HCT116 (cell line): ENCODE results near the gene CLASP1. TPM values are rescaled to one million over a fixed set of nuclear protein-coding genes. Genes with fewer than 3 reads are reported as not detected.

Experiments used
- ATAC-seq: fragments of 200-7000 bp; cut with Tn5 transposase; 2 replicates; pipeline ENCODE4 v1.9.1; 2020; ENCODE audit warnings: mild to moderate bottlenecking, moderate library complexity
- BruUV-seq: library from RNA; stranded (reverse); fragments of 400-500 nt; replicated peaks from 2 replicates; lab custom pipeline; 2021; lab: Mats Ljungman, UMichigan
- CTCF ChIA-PET: fragments of 300-600 bp; sonication (Branson Sonifier 250); formaldehyde crosslinking; loops from one replicate; lab custom pipeline; 2021; ENCODE audit warnings: antibody characterized with exemption; lab: Charles Lee
- POLR2A ChIA-PET: fragments of 300-600, 350-600 bp; sonication (Branson Sonifier 250); formaldehyde crosslinking; loops from one replicate; lab custom pipeline; 2021; ENCODE audit warnings: antibody characterized with exemption; lab: Charles Lee
- RAD21 ChIA-PET, 2 experiments: fragments of 300-600 bp; sonication (Branson Sonifier 250); formaldehyde crosslinking; loops; one replicate each; lab custom pipeline; 2023; ENCODE audit warnings: low total read pairs in 2 of 2; ENCODE audit not compliant: uncharacterized antibody in 2 of 2, unreplicated experiment in 2 of 2, low non-redundant PET in 1 of 2; lab: Charles Lee
- DNase-seq: peaks from one replicate; pipeline ENCODE4 v3.0.0-alpha.2; 2010; ENCODE audit warnings: low read depth, low spot score
- H2AFZ ChIP-seq: fragments of 200-600 bp; shearing (Covaris generic), sonication (generic); 2 replicates; pipeline ENCODE4 v1.6.1; 2017; ENCODE audit warnings: low read depth, mixed run types, mixed read lengths, antibody characterized with exemption, low read length; ENCODE audit not compliant: poor library complexity, severe bottlenecking
- H3K27ac ChIP-seq: 2 replicates; pipeline ENCODE4 v1.5.1; 2012; ENCODE audit warnings: low read depth, low read length
- H3K27me3 ChIP-seq: fragments of 200-600 bp; sonication (generic); 2 replicates; pipeline ENCODE4 v1.6.1; 2016; ENCODE audit warnings: mixed run types, low read length, mixed read lengths; ENCODE audit not compliant: insufficient read depth
- H3K36me3 ChIP-seq, 2 experiments: fragments of 200-500 bp in 1 of 2; fragments of 200-600 bp in 1 of 2; sonication (Bioruptor generic) in 1 of 2; sonication (generic) in 1 of 2; 2 replicates each; pipeline versions ENCODE4 v1.5.1 to v1.6.1; 2014 to 2016; ENCODE audit warnings: low read length in 2 of 2, inconsistent platforms in 1 of 2, mixed read lengths in 1 of 2, mixed run types in 1 of 2; ENCODE audit not compliant: insufficient read depth in 2 of 2, control insufficient read depth in 1 of 2
- H3K4me1 ChIP-seq, 2 experiments: fragments of 200-600 bp in 1 of 2; sonication (generic) in 1 of 2; 2 replicates each; pipeline versions ENCODE4 v1.5.1 to v1.6.1; 2012 to 2017; ENCODE audit warnings: low read length in 2 of 2, inconsistent platforms in 1 of 2, mild to moderate bottlenecking in 1 of 2, mixed read lengths in 1 of 2, mixed run types in 1 of 2, moderate library complexity in 1 of 2; ENCODE audit not compliant: insufficient read depth in 2 of 2, control insufficient read depth in 1 of 2
- H3K4me2 ChIP-seq: fragments of 200-600 bp; sonication (generic); 2 replicates; pipeline ENCODE4 v1.6.1; 2017; ENCODE audit warnings: mixed run types, low read length, mixed read lengths
- H3K4me3 ChIP-seq, 2 experiments: fragments of 200-600 bp in 1 of 2; sonication (generic) in 1 of 2; replicated peaks in 1 of 2; 2 replicates each; pipeline ENCODE4 v1.5.1; 2011 to 2016; ENCODE audit warnings: low read length in 2 of 2, control low read depth in 1 of 2, low read depth in 1 of 2, mild to moderate bottlenecking in 1 of 2, mixed read lengths in 1 of 2, mixed run types in 1 of 2
- H3K79me2 ChIP-seq: fragments of 200-600 bp; sonication (generic); 2 replicates; pipeline ENCODE4 v1.6.1; 2017; ENCODE audit warnings: mild to moderate bottlenecking, mixed run types, low read length, moderate library complexity, mixed read lengths; ENCODE audit not compliant: insufficient read depth
- H3K9ac ChIP-seq: fragments of 200-600 bp; sonication (generic); 2 replicates; pipeline ENCODE4 v1.6.1; 2016; ENCODE audit warnings: low read length, mixed read lengths
- H3K9me2 ChIP-seq: fragments of 200-600 bp; sonication (generic), shearing (Covaris generic); 2 replicates; pipeline ENCODE4 v1.6.1; 2017; ENCODE audit warnings: mixed run types, mild to moderate bottlenecking, moderate library complexity; ENCODE audit not compliant: insufficient read depth
- H3K9me3 ChIP-seq, 2 experiments: fragments of 200-500 bp in 1 of 2; fragments of 200-600 bp in 1 of 2; sonication (Bioruptor generic) in 1 of 2; sonication (generic) in 1 of 2; 2 replicates each; pipeline ENCODE4 v1.6.1; 2014 to 2017; ENCODE audit warnings: low read length in 2 of 2, mixed read lengths in 2 of 2, inconsistent platforms in 1 of 2, low read depth in 1 of 2, mild to moderate bottlenecking in 1 of 2, mixed run types in 1 of 2, moderate library complexity in 1 of 2; ENCODE audit not compliant: control insufficient read depth in 1 of 2, insufficient read depth in 1 of 2
- H4K20me1 ChIP-seq: fragments of 200-600 bp; sonication (generic), shearing (Covaris generic); 2 replicates; pipeline ENCODE4 v1.6.1; 2017; ENCODE audit warnings: mixed run types, mild to moderate bottlenecking, moderate library complexity; ENCODE audit not compliant: insufficient read depth
- EGR1 ChIP-seq: IDR thresholded peaks from 2 replicates; pipeline ENCODE4 v1.6.1; 2012; ENCODE audit warnings: low read depth
- EZH2 ChIP-seq: fragments of 200-600 bp; sonication (generic); IDR thresholded peaks from 2 replicates; pipeline ENCODE4 v1.6.1; 2017; ENCODE audit warnings: antibody characterized with exemption, mixed run types
- EZH2phosphoT487 ChIP-seq: fragments of 200-600 bp; IDR thresholded peaks from 2 replicates; pipeline ENCODE4 v1.6.1; 2018; ENCODE audit warnings: antibody characterized with exemption, borderline replicate concordance
- FOSL1 ChIP-seq: IDR thresholded peaks from 2 replicates; pipeline ENCODE4 v1.6.1; 2012; ENCODE audit warnings: low read depth
- JUND ChIP-seq: IDR thresholded peaks from 2 replicates; pipeline ENCODE4 v1.6.1; 2012
- POLR2A ChIP-seq: IDR thresholded peaks from 2 replicates; pipeline ENCODE4 v1.7.0; 2011; ENCODE audit warnings: borderline replicate concordance; ENCODE audit not compliant: insufficient read depth, insufficient read length; ENCODE audit errors: extremely low read depth
- POLR2AphosphoS5 ChIP-seq: IDR thresholded peaks from 2 replicates; pipeline ENCODE4 v1.6.1; 2011; ENCODE audit warnings: mild to moderate bottlenecking, low read depth, low read length, moderate library complexity
- SIN3A ChIP-seq: IDR thresholded peaks from 2 replicates; pipeline ENCODE4 v1.6.1; 2012; ENCODE audit warnings: low read depth
- SRF ChIP-seq: IDR thresholded peaks from 2 replicates; pipeline ENCODE4 v1.6.1; 2012; ENCODE audit warnings: low read depth
- ZNF274 ChIP-seq: fragments of 200-500 bp; sonication (Bioruptor generic); IDR thresholded peaks from 2 replicates; pipeline ENCODE4 v1.6.1; 2014; ENCODE audit warnings: mild to moderate bottlenecking, low read depth, low read length, inconsistent platforms
- intact Hi-C: fragments of 100-400 bp; cut with micrococcal nuclease; formaldehyde crosslinking; loops from 2 replicates; pipeline ENCODE4 v1.10.0; 2022
- total RNA-seq: library from RNA; stranded (reverse); gene quantifications from one replicate; pipeline ENCODE4 v1.2.1, GENCODE V29; 2021; ENCODE audit not compliant: unreplicated experiment
- TF ChIP-seq, protein P1 (sequence below), 3 experiments: fragments of 200-600 bp in 1 of 3; sonication (generic) in 1 of 3; IDR thresholded peaks in 2 of 3; conservative IDR thresholded peaks in 1 of 3; 2 replicates each; pipeline ENCODE4 v1.5.1; 2012 to 2017; ENCODE audit warnings: low read depth in 2 of 3, low read length in 2 of 3, antibody characterized with exemption in 1 of 3, borderline replicate concordance in 1 of 3, control low read depth in 1 of 3, mild to moderate bottlenecking in 1 of 3, mixed read lengths in 1 of 3, mixed run types in 1 of 3, moderate library complexity in 1 of 3; ENCODE audit not compliant: insufficient read depth in 1 of 3

CLASP1 gene
- total RNA-seq, 1 experiment from 2014 or later, result 41.9 TPM

DNA sequence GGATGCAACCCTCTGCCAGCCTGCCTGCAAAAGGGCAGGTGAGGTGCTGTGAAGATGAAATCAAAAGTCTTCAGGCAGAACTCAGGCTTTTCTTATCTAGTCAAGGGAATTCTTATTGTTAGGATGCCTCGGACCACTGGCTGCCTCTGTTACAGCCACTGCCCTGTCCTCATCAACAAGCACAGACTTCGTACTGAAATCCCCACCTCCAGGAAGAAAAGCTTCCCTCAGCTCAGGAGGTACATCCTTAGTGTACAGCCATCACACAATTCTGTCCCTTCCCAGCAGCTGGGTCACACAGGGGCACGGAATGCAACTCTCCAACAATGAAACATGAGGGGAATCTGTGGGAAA, 128.6 kb downstream of the CLASP1 start:
- H3K9me2 ChIP-seq, result no peaks in the 10 kb centered on the region
- no peaks in the 10 kb centered on the region for H3K79me2 ChIP-seq
- H3K4me3 ChIP-seq, result no peak overlapping the region
- H4K20me1 ChIP-seq, result no peaks in the 10 kb centered on the region
- intact Hi-C loops, result no loop called here
- H3K27ac ChIP-seq, result no peak overlapping the region
- H3K4me2 ChIP-seq, result no peak overlapping the region
- H3K36me3 ChIP-seq, result peaks cover 10 to 13% of the 10 kb centered on the region in 2 experiments; a peak in 2 of 4 replicates
- H2AFZ ChIP-seq, result no peak overlapping the region
- H3K4me1 ChIP-seq, result no peaks in the 10 kb centered on the region
- no peak overlapping the region for H3K9ac ChIP-seq
- BruUV-seq, result no TSS peak
- ATAC-seq (no peak), DNase-seq (no peak)
- no peaks in the 10 kb centered on the region for H3K9me3 ChIP-seq
- ChIA-PET POLR2A (interaction anchor here (2.6 kb wide), 1 partner anchor 10 kb away, joined by 6 read pairs; the partner anchor contains the start of gene RNU4ATAC), CTCF (no interaction called here), RAD21 (no interaction called here)
- TF ChIP-seq SIN3A (no peak), EGR1 (no peak), POLR2AphosphoS5 (no peak), SRF (no peak), ZNF274 (no peak), FOSL1 (no peak), EZH2phosphoT487 (no peak), JUND (no peak), EZH2 (no peak), POLR2A (no peak)
- TF ChIP-seq, protein P1, sequence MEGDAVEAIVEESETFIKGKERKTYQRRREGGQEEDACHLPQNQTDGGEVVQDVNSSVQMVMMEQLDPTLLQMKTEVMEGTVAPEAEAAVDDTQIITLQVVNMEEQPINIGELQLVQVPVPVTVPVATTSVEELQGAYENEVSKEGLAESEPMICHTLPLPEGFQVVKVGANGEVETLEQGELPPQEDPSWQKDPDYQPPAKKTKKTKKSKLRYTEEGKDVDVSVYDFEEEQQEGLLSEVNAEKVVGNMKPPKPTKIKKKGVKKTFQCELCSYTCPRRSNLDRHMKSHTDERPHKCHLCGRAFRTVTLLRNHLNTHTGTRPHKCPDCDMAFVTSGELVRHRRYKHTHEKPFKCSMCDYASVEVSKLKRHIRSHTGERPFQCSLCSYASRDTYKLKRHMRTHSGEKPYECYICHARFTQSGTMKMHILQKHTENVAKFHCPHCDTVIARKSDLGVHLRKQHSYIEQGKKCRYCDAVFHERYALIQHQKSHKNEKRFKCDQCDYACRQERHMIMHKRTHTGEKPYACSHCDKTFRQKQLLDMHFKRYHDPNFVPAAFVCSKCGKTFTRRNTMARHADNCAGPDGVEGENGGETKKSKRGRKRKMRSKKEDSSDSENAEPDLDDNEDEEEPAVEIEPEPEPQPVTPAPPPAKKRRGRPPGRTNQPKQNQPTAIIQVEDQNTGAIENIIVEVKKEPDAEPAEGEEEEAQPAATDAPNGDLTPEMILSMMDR (IDR thresholded peaks at IDR 0.05 in 2 of 3, conservative IDR thresholded peaks at IDR 0.05 in 1 of 3; ENCODE audit: borderline replicate concordance in 1 of 3, insufficient read depth in 1 of 3, low read depth in 2 of 3, low read length in 2 of 3), result no peak
- H3K27me3 ChIP-seq, result no peaks in the 10 kb centered on the region
